Measurements from ENCODE around the gene RASA3.
"Not testable (repeated sequence)": the region's sequence is repeated elsewhere in the genome, so short reads cannot be mapped to it uniquely, and the experiment has no call there.

Gene RASA3

DNA sequence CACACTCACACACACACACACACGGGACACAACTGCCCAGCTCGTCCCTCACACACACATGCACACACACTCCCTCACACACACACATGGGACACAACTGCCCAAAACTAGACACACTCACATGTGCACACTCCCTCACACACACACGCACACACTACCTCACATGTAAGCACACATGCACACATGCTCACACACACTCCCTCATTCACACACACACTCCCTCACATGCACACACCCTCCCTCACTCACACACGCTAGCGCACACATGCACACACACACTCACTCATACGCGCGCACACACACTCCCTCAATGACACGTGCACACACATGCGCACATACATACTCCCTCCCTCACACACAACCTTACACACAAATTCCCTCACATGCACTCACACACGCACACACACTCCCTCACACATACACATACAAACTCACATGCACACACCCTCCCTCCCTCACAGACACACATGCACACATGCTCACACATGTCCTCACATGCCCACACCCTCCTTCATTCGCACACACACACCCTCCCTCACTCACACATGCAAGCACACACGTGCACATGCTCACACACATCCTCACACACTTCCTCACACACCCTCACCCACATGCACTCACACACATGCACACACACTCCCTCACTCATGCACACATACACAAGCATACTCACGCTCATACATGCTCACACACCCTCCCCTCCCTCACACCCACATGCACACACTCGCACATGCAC lies 9.0 kb upstream of the RASA3 start:
- peaks cover 8% of the 10 kb centered on the region for H3K4me1 ChIP-seq (ENCODE audit: insufficient read depth, low read length)
- H3K9me3 ChIP-seq (ENCODE audit: control insufficient read depth, insufficient read depth, low read length), result no peaks in the 10 kb centered on the region
- H3K36me3 ChIP-seq (ENCODE audit: insufficient read depth, low read length), result no peaks in the 10 kb centered on the region
- H3K9ac ChIP-seq (ENCODE audit: low read depth, low read length), result no peak overlapping the region

DNA sequence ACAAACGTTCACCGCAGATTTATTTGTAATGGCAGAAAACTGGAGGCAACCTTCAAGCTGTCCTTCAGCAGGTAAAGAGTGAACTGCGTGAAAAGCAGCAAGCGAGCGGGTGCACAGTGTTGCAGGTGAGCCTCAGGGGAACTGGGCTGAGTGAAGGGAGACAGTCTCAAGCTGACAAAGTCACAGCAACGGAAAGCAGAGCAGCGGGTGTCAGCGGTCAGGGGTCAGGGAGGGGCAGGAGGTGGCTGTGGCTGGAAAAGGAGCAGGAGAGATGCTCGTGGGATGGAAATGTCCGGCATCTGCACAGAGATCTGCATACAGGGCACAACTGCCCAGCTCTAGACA lies 8.5 kb upstream of the RASA3 start:
- no peaks in the 10 kb centered on the region for H3K9me3 ChIP-seq (ENCODE audit: control insufficient read depth, insufficient read depth, low read length)
- no peaks in the 10 kb centered on the region for H3K36me3 ChIP-seq (ENCODE audit: insufficient read depth, low read length)
- H3K9ac ChIP-seq (ENCODE audit: low read depth, low read length), result no peak overlapping the region
- peaks cover 8% of the 10 kb centered on the region for H3K4me1 ChIP-seq (ENCODE audit: insufficient read depth, low read length)

GRCh38 chr13:114140131-114140905 lies 7.9 kb upstream of the RASA3 start:
- Histone ChIP-seq H3K9me3 (ENCODE audit: control insufficient read depth, insufficient read depth, low read length) (no peaks in the 10 kb centered on the region), H3K36me3 (ENCODE audit: insufficient read depth, low read length) (no peaks in the 10 kb centered on the region), H3K4me1 (ENCODE audit: insufficient read depth, low read length) (peaks cover 8% of the 10 kb centered on the region), H3K9ac (ENCODE audit: low read depth, low read length) (no peak overlapping the region)

DNA sequence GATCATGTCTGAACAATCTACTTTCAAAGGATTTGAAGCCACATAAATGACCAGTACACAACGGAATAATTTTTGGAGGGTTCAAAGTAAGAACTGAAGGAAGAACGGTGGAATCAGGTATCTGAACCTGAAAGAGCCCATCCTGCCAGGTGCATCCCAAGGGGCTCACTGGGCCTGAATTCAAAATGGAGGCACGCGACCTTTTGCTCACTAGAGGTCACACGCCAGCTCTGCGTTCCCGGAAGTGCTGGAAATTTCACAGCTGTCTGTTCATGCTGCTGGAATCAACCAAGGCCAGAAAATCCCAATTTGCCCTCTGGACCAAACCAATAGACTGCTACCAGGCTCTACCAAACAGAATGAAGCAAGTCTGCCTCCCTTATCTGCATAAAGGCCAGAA lies 4.2 kb upstream of the RASA3 start:
- H3K36me3 ChIP-seq (ENCODE audit: insufficient read depth, low read length), result no peaks in the 10 kb centered on the region
- H3K9ac ChIP-seq (ENCODE audit: low read depth, low read length), result no peak overlapping the region
- H3K4me1 ChIP-seq (ENCODE audit: insufficient read depth, low read length), result no peaks in the 10 kb centered on the region; the same call in 1 of the 2 replicates
- H3K9me3 ChIP-seq (ENCODE audit: control insufficient read depth, insufficient read depth, low read length), result no peaks in the 10 kb centered on the region

DNA sequence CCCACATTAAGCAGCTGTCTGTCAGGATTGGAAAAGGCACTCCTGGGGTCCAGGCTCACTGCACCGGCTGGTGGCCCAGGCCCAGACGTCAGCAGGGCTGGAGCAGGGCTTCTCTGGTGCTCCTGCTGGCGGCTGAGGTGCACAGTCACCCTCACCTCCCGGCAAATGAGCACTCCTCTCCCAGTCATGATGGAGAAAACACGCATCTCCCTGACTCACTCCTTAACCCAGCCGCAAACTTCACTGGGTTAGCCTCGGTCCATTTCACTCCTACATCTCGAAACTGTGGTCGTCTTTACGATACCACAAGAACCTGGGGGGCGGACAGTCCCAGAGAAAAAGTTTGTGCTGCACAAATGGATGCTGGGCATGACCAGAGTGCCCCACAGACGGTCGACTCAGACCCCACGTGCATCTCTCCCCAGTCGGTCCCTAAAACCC lies 3.3 kb upstream of the RASA3 start:
- H3K9ac ChIP-seq (ENCODE audit: low read depth, low read length), result no peak overlapping the region
- H3K4me1 ChIP-seq (ENCODE audit: insufficient read depth, low read length), result no peaks in the 10 kb centered on the region; the same call in 1 of the 2 replicates
- no peaks in the 10 kb centered on the region for H3K36me3 ChIP-seq (ENCODE audit: insufficient read depth, low read length)
- no peaks in the 10 kb centered on the region for H3K9me3 ChIP-seq (ENCODE audit: control insufficient read depth, insufficient read depth, low read length)

DNA sequence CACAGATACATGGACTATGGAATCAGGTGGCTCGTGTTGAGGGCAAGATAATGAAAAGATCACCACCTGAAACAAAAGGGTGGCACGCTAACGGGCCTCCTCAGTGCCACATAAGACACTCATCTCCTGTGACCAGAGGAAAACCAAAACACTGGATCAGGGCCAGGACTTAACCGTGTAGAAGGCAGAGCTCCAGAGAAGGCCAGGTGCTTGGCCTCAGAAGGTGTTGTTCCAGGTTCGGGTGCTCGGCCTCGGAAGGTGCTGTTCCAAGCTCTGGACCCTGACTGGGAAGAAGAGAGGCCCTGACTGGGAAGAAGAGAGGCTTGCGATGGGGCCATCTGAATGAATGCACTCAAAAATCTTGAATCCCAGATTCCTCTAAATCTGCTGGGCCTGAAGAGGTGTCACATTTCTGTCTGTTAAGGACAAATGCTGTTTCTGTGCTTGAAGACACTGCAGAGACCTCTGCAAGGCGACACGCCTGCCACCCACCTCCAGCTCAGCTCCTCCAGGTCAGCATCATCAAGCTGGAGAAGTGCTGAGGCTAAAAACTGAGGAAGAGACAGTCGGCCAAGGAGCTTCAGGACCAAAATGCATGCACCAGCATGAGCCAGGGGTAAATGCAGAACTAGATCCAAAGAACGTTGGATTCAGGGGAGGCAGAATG lies 2.7 kb upstream of the RASA3 start:
- no peaks in the 10 kb centered on the region for H3K9me3 ChIP-seq (ENCODE audit: control insufficient read depth, insufficient read depth, low read length)
- peaks cover 6% of the 10 kb centered on the region for H3K4me1 ChIP-seq (ENCODE audit: insufficient read depth, low read length)
- H3K9ac ChIP-seq (ENCODE audit: low read depth, low read length), result no peak overlapping the region
- H3K36me3 ChIP-seq (ENCODE audit: insufficient read depth, low read length), result no peaks in the 10 kb centered on the region

- Histone ChIP-seq H3K4me1 (ENCODE audit: insufficient read depth, low read length) (peaks cover 12% of the 10 kb centered on the region), H3K36me3 (ENCODE audit: insufficient read depth, low read length) (no peaks in the 10 kb centered on the region), H3K9ac (ENCODE audit: low read depth, low read length) (no peak overlapping the region), H3K9me3 (ENCODE audit: control insufficient read depth, insufficient read depth, low read length) (no peaks in the 10 kb centered on the region)
Measured at GRCh38 chr13:114134111-114134943, 1.9 kb upstream of the RASA3 start.

DNA sequence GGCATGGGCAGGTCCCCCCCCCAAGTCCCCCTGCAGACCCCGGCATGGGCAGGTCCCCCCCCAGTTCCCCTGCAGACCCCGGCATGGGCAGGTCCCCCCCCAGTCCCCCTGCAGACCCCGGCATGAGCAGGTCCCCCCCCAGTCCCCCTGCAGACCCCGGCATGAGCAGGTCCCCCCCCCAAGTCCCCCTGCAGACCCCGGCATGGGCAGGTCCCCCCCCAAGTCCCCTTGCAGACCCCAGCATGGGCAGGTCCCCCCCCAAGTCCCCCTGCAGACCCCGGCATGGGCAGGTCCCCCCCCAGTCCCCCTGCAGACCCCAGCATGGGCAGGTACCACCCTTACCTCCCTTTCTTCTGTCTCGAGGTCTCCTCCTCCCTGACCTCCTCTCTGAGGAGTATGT lies 1.1 kb upstream of the RASA3 start:
- peaks cover 20% of the 10 kb centered on the region for H3K4me1 ChIP-seq (ENCODE audit: insufficient read depth, low read length)
- not testable (repeated sequence) for H3K36me3 ChIP-seq (ENCODE audit: insufficient read depth, low read length); H3K9ac ChIP-seq (ENCODE audit: low read depth, low read length); H3K9me3 ChIP-seq (ENCODE audit: control insufficient read depth, insufficient read depth, low read length)

DNA sequence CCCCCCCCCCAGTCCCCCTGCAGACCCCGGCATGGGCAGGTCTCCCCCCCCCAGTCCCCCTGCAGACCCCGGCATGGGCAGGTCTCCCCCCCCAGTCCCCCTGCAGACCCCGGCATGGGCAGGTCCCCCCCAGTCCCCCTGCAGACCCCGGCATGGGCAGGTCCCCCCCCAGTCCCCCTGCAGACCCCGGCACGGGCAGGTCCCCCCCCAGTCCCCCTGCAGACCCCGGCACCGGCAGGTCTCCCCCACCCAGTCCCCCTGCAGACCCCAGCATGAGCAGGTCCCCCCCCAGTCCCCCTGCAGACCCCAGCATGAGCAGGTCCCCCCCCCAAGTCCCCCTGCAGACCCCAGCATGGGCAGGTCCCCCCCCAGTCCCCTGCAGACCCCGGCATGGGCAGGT lies 703 bp upstream of the RASA3 start:
- peaks cover 23% of the 10 kb centered on the region for H3K4me1 ChIP-seq (ENCODE audit: insufficient read depth, low read length)
- H3K9me3 ChIP-seq (ENCODE audit: control insufficient read depth, insufficient read depth, low read length); H3K36me3 ChIP-seq (ENCODE audit: insufficient read depth, low read length); H3K9ac ChIP-seq (ENCODE audit: low read depth, low read length): not testable (repeated sequence)

DNA sequence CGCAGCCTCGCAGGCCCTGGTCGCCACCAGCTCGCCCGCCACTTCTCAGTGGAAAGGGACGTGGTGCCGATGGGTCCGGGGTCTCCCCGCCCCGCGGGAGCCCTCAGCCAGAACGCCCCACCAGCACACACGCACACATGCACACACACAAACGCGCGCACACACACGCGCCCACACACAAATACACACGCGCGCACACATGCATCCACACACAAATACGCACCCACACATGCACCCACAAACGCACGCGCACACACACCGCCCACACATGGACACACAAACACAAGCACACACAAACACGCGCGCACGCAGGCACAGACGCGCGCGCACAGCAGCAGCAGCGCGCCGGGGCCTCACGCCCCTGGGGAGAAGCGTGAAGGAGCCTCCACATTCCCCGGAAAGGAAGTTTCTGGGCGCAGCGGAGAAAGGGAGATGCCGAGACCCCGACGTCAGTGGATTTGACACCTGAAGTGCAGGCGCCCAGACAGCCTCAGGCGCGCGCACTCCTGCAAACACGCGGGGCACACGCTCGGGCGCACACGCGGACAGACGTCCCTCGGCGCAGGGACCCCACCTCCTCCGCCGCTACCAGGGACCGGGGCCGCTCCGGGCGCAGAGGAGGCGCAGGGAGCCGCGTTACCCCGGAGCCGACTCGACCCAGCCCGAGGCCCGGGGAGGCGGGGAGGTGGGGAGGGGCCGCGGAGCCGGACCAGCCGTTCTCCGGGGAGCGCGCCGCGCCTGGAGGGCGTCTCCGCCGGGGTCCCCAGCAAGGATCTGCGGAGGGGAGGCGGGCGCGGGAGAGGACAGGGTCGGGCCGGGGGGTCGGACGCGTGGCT lies 622 bp downstream of the RASA3 start:
- Histone ChIP-seq H3K9ac (ENCODE audit: low read depth, low read length) (peak overlapping the region; percentile 70), H3K4me1 (ENCODE audit: insufficient read depth, low read length) (peaks cover 29% of the 10 kb centered on the region)

GRCh38 chr13:114130837-114131582 lies 1.4 kb downstream of the RASA3 start:
- no peaks in the 10 kb centered on the region for H3K9me3 ChIP-seq (ENCODE audit: control insufficient read depth, insufficient read depth, low read length)
- no peaks in the 10 kb centered on the region for H3K36me3 ChIP-seq (ENCODE audit: insufficient read depth, low read length)
- H3K4me1 ChIP-seq (ENCODE audit: insufficient read depth, low read length), result peaks cover 29% of the 10 kb centered on the region
- peak overlapping the region; percentile 70 for H3K9ac ChIP-seq (ENCODE audit: low read depth, low read length)

More for the DNA sequence above, 622 bp downstream of the RASA3 start:
- H3K9me3 ChIP-seq (ENCODE audit: control insufficient read depth, insufficient read depth, low read length), result no peaks in the 10 kb centered on the region
- no peaks in the 10 kb centered on the region for H3K36me3 ChIP-seq (ENCODE audit: insufficient read depth, low read length)

DNA sequence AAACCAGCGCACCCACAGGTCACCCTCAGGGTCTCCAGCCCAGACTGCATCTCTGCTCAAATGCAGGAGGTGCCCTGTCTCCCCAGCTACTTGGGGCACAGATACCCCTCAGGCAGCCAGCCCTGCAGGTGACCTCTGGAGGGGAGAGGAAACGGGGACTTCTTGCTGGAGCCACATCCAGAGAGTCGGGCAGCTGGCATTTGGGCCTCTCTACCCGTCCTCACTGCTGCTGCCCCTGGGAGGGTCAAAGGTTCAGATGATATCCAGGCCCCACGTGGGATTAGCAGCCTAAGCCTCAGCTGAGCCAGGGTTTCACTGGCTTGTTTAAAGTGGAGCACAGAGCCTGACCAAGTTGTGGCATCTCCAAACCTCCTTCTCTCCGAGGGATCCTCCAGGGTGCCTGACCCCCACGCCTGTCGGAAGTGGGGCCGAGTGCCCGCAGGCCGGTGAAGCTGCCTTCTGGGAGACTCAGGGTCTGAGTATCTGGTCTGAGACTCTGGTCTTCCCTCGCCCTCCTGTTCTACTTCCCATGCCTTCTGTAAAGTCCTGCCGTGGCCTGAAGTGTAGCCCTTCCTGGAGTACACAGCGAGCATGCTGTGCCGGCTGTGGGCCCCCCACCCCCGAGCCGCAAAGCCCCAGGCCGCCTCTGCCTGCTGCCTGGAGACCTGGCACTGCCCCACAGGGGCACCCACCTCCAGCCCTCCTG lies 2.1 kb downstream of the RASA3 start:
- peak overlapping the region; percentile 70; the same call in 1 of the 2 replicates for H3K9ac ChIP-seq (ENCODE audit: low read depth, low read length)

More for the DNA sequence above, 2.1 kb downstream of the RASA3 start:
- no peaks in the 10 kb centered on the region for H3K36me3 ChIP-seq (ENCODE audit: insufficient read depth, low read length)
- H3K9me3 ChIP-seq (ENCODE audit: control insufficient read depth, insufficient read depth, low read length), result no peaks in the 10 kb centered on the region
- peaks cover 29% of the 10 kb centered on the region for H3K4me1 ChIP-seq (ENCODE audit: insufficient read depth, low read length)
